ENCODE measurements around the gene ATP2C2.

ATP2C2 gene

GRCh38 chr16:84319146-84319760, 49.1 kb upstream of the ATP2C2 start (continued):
- TF ChIP-seq CREB5 (CRISPR knock-in tag; IDR thresholded peaks at IDR 0.05; ENCODE audit: low read depth) = no peak
- TF ChIP-seq CSRNP3 (CRISPR knock-in tag; IDR thresholded peaks at IDR 0.05) = no peak
- no peak for TF ChIP-seq RARB (CRISPR knock-in tag; IDR thresholded peaks at IDR 0.05)
- TF ChIP-seq ESRRG (CRISPR knock-in tag; IDR thresholded peaks at IDR 0.05) = no peak
- TF ChIP-seq ZNF70 (CRISPR knock-in tag; IDR thresholded peaks at IDR 0.05) = no peak

- TF ChIP-seq GLIS3 (CRISPR knock-in tag; IDR thresholded peaks at IDR 0.05) = no peak
- TF ChIP-seq POU6F1 (CRISPR knock-in tag; IDR thresholded peaks at IDR 0.05; ENCODE audit: borderline replicate concordance, low read depth) = no peak
- no peak for TF ChIP-seq ZFP30 (CRISPR knock-in tag; IDR thresholded peaks at IDR 0.05)
- TF ChIP-seq PPARA (CRISPR knock-in tag; IDR thresholded peaks at IDR 0.05; ENCODE audit: borderline replicate concordance) = no peak
- TF ChIP-seq RARB (CRISPR knock-in tag; IDR thresholded peaks at IDR 0.05) = no peak
- no peak for TF ChIP-seq ARNTL (CRISPR knock-in tag; IDR thresholded peaks at IDR 0.05; ENCODE audit: borderline replicate concordance, low read depth)
- TF ChIP-seq CREB5 (CRISPR knock-in tag; IDR thresholded peaks at IDR 0.05; ENCODE audit: low read depth) = no peak
- no peak for TF ChIP-seq TSHZ2 (CRISPR knock-in tag; IDR thresholded peaks at IDR 0.05)
- TF ChIP-seq OSR1 (CRISPR knock-in tag; IDR thresholded peaks at IDR 0.05) = no peak
- no peak for TF ChIP-seq PATZ1 (CRISPR knock-in tag; IDR thresholded peaks at IDR 0.05; ENCODE audit: borderline replicate concordance)
- TF ChIP-seq ZFP3 (CRISPR knock-in tag; IDR thresholded peaks at IDR 0.05) = no peak
- TF ChIP-seq ESRRG (CRISPR knock-in tag; IDR thresholded peaks at IDR 0.05) = no peak
- no peak for TF ChIP-seq ISL1 (CRISPR knock-in tag; IDR thresholded peaks at IDR 0.05)
- TF ChIP-seq TCF4 (CRISPR knock-in tag; IDR thresholded peaks at IDR 0.05; ENCODE audit: borderline replicate concordance) = no peak
- TF ChIP-seq CSRNP3 (CRISPR knock-in tag; IDR thresholded peaks at IDR 0.05) = no peak
- no peak for TF ChIP-seq CSDC2 (CRISPR knock-in tag; IDR thresholded peaks at IDR 0.05)
- TF ChIP-seq BACH2 (CRISPR knock-in tag; IDR thresholded peaks at IDR 0.05; ENCODE audit: borderline replicate concordance) = no peak
- no peak for TF ChIP-seq TOX (CRISPR knock-in tag; IDR thresholded peaks at IDR 0.05; ENCODE audit: borderline replicate concordance)
These were observed 47.8 kb upstream of the ATP2C2 start for GRCh38 chr16:84320511-84320910.

More at GRCh38 chr16:84320511-84320910, 47.8 kb upstream of the ATP2C2 start:
- ATAC-seq = no peak
